Smooth muscle cell (in vitro differentiated cells): Measurements from ENCODE around the gene YPEL2. TPM values are rescaled to one million over a fixed set of nuclear protein-coding genes. Genes with fewer than 3 reads are reported as not detected.

Source experiments
- DNase-seq: peaks from one replicate; lab custom pipeline; 2025; ENCODE audit not compliant: unreplicated experiment; lab: John Stamatoyannopoulos, UW
- H2AFZ ChIP-seq: fragments of 200-600 bp; sonication (generic); 2 replicates; pipeline ENCODE4 v1.6.0; 2016; ENCODE audit warnings: antibody characterized with exemption, low read depth, mild to moderate bottlenecking
- H3F3A ChIP-seq: fragments of 200-600 bp; sonication (generic); 2 replicates; pipeline ENCODE4 v1.6.0; 2017; ENCODE audit warnings: antibody characterized with exemption, low read depth
- H3K27ac ChIP-seq: fragments of 200-600 bp; sonication (generic); 2 replicates; pipeline ENCODE4 v1.5.1; 2016; ENCODE audit warnings: low read depth, mild to moderate bottlenecking
- H3K27me3 ChIP-seq: fragments of 200-600 bp; sonication (generic); 2 replicates; pipeline ENCODE4 v1.6.1; 2016; ENCODE audit warnings: low read depth, mild to moderate bottlenecking
- H3K36me3 ChIP-seq: fragments of 200-600 bp; sonication (generic); 2 replicates; pipeline ENCODE4 v1.5.1; 2016; ENCODE audit warnings: low read depth
- H3K4me1 ChIP-seq: fragments of 200-600 bp; sonication (generic); 2 replicates; pipeline ENCODE4 v1.5.1; 2016; ENCODE audit warnings: low read depth
- H3K4me2 ChIP-seq: fragments of 200-600 bp; sonication (generic); 2 replicates; pipeline ENCODE4 v1.6.0; 2016; ENCODE audit warnings: mild to moderate bottlenecking
- H3K4me3 ChIP-seq: fragments of 200-600 bp; sonication (generic); 2 replicates; pipeline ENCODE4 v1.5.1; 2016; ENCODE audit warnings: mild to moderate bottlenecking
- H3K79me2 ChIP-seq: fragments of 200-600 bp; sonication (generic); 2 replicates; pipeline ENCODE4 v1.6.0; 2016; ENCODE audit warnings: low read depth, mild to moderate bottlenecking
- H3K9ac ChIP-seq: fragments of 200-600 bp; sonication (generic); 2 replicates; pipeline ENCODE4 v1.6.0; 2016; ENCODE audit warnings: low read depth
- H3K9me3 ChIP-seq: fragments of 200-600 bp; sonication (generic); replicated peaks from 2 replicates; pipeline ENCODE4 v1.5.1; 2016; ENCODE audit warnings: low read depth
- H4K20me1 ChIP-seq: fragments of 200-600 bp; sonication (generic); 2 replicates; pipeline ENCODE4 v1.6.0; 2016; ENCODE audit warnings: low read depth
- CTCF ChIP-seq: fragments of 200-600 bp; sonication (generic); IDR thresholded peaks from 2 replicates; pipeline ENCODE4 v1.5.1; 2017; ENCODE audit warnings: borderline replicate concordance, mild to moderate bottlenecking, antibody characterized with exemption; ENCODE audit not compliant: insufficient read depth, poor library complexity, severe bottlenecking
- WGBS: methylation state at CpG from one replicate; pipeline ENCODE4 v1.1.7; 2016; ENCODE audit warnings: low lambda C conversion rate; 5-methylcytosine and 5-hydroxymethylcytosine counted together
- polyA plus RNA-seq: library from polyadenylated mRNA; unstranded; fragments of >200 nt; fragmentation: Nextera tagmentation; extraction: Ambion mirVana; gene quantifications from 2 replicates; pipeline ENCODE4 v1.2.1, GENCODE V29; 2016
- total RNA-seq: library from RNA; depleted of rRNA; stranded (reverse); fragments of >200 nt; gene quantifications from 2 replicates; pipeline ENCODE4 v1.2.3, GENCODE V29; 2014

The YPEL2 gene
- total and polyA plus RNA-seq, 2 experiments from 2014 or later: 4.0 to 9.6 TPM

- no peaks in the 10 kb centered on the region for H3K79me2 ChIP-seq
- peaks cover 18% of the 10 kb centered on the region for H3K4me1 ChIP-seq
- H3K4me3 ChIP-seq: no peak overlapping the region
- no peaks in the 10 kb centered on the region for H3K36me3 ChIP-seq
- no peaks in the 10 kb centered on the region for H3K27me3 ChIP-seq
- WGBS: 81% methylated on average over 12 of the region's 12 CpGs
- no peak for TF ChIP-seq CTCF
- no peak overlapping the region for H3K27ac ChIP-seq
- no peak overlapping the region for H3K9ac ChIP-seq
- no peaks in the 10 kb centered on the region for H4K20me1 ChIP-seq
- no peak overlapping the region for H3K4me2 ChIP-seq
- no peaks in the 10 kb centered on the region for H3F3A ChIP-seq
- no peak for DNase-seq
- no peak overlapping the region for H2AFZ ChIP-seq
- no peaks in the 10 kb centered on the region for H3K9me3 ChIP-seq
Observed at GRCh38 chr17:59437791-59438281, 106.4 kb downstream of the YPEL2 start.

- Histone ChIP-seq H3K9me3 (no peaks in the 10 kb centered on the region), H3F3A (no peaks in the 10 kb centered on the region), H3K4me1 (peaks cover 18% of the 10 kb centered on the region), H3K36me3 (no peaks in the 10 kb centered on the region), H3K4me3 (no peak overlapping the region), H3K27me3 (no peaks in the 10 kb centered on the region), H3K9ac (no peak overlapping the region), H2AFZ (peak overlapping the region; percentile 42), H3K4me2 (peak overlapping the region; percentile 2), H3K27ac (peak overlapping the region; percentile 69), H3K79me2 (no peaks in the 10 kb centered on the region), H4K20me1 (no peaks in the 10 kb centered on the region)
- 78% methylated on average over 4 of the region's 4 CpGs for WGBS
- TF ChIP-seq CTCF: no peak
- no peak for DNase-seq
Observed at GRCh38 chr17:59439262-59439661, 107.8 kb downstream of the YPEL2 start.

GRCh38 chr17:59439741-59440211 is 108.3 kb downstream of the YPEL2 start:
- H3K79me2 ChIP-seq: no peaks in the 10 kb centered on the region
- H3K27ac ChIP-seq: peak overlapping the region; percentile 69
- WGBS: 46% methylated on average over 6 of the region's 6 CpGs
- H3F3A ChIP-seq: no peaks in the 10 kb centered on the region
- H2AFZ ChIP-seq: peak overlapping the region; percentile 42
- DNase-seq: no peak
- H3K27me3 ChIP-seq: no peaks in the 10 kb centered on the region
- no peaks in the 10 kb centered on the region for H4K20me1 ChIP-seq
- H3K4me2 ChIP-seq: peak overlapping the region; percentile 2
- peaks cover 18% of the 10 kb centered on the region for H3K4me1 ChIP-seq
- peak overlapping the region; percentile 17 for H3K9ac ChIP-seq
- TF ChIP-seq CTCF: no peak
- no peaks in the 10 kb centered on the region for H3K9me3 ChIP-seq
- H3K4me3 ChIP-seq: no peak overlapping the region
- H3K36me3 ChIP-seq: no peaks in the 10 kb centered on the region
